Activated CD4-positive, alpha-beta T cell treated with anti-CD3 and anti-CD28 coated beads for 36 hours (primary cell): Measurements from ENCODE around the gene PSME3IP1. TPM values are rescaled to one million over a fixed set of nuclear protein-coding genes. Genes with fewer than 3 reads are reported as not detected.

ENCODE experiments used
- ATAC-seq: fragments of 200-7000 bp; cut with Tn5 transposase; one replicate; pipeline ENCODE4 v1.10.0; 2021; ENCODE audit warnings: mild to moderate bottlenecking, moderate library complexity
- CTCF ChIA-PET: fragments of 350-600 bp; sonication (Branson Sonifier 250); formaldehyde crosslinking; loops from one replicate; lab custom pipeline; 2021; ENCODE audit warnings: antibody characterized with exemption; lab: Charles Lee
- POLR2A ChIA-PET: fragments of 350-600 bp; sonication (Branson Sonifier 250); formaldehyde crosslinking; loops from one replicate; lab custom pipeline; 2021; ENCODE audit warnings: antibody characterized with exemption, inconsistent platforms; lab: Charles Lee
- DNase-seq: peaks from one replicate; pipeline ENCODE4 v3.0.0-alpha.2; 2020
- H3K27ac Mint-ChIP-seq: one replicate; pipeline ENCODE4 v1.8.0; 2021; ENCODE audit warnings: mixed read lengths
- H3K27me3 Mint-ChIP-seq: one replicate; pipeline ENCODE4 v1.8.0; 2021; ENCODE audit warnings: mixed read lengths
- H3K36me3 Mint-ChIP-seq: one replicate; pipeline ENCODE4 v1.8.0; 2021; ENCODE audit warnings: low read depth, mixed read lengths
- H3K4me1 Mint-ChIP-seq: one replicate; pipeline ENCODE4 v1.8.0; 2021; ENCODE audit warnings: mixed read lengths
- H3K4me3 Mint-ChIP-seq: one replicate; pipeline ENCODE4 v1.8.0; 2021; ENCODE audit warnings: mild to moderate bottlenecking, moderate library complexity, mixed read lengths
- H3K9me3 Mint-ChIP-seq: one replicate; pipeline ENCODE4 v1.8.0; 2021; ENCODE audit warnings: low read depth, mixed read lengths
- intact Hi-C, 2 experiments: fragments of 100-400 bp; cut with DNase I in 1 of 2; cut with micrococcal nuclease in 1 of 2; formaldehyde crosslinking; loops; one replicate each; pipeline versions ENCODE4 v1.14.2 to v1.15.1; 2022 to 2024; cut with DNase I, micrococcal nuclease
- total RNA-seq, 2 experiments: library from RNA; stranded (reverse); gene quantifications; one replicate each; pipeline ENCODE4 v1.2.3, GENCODE V29; 2021

PSME3IP1 gene
- total RNA-seq, 2 experiments from 2014 or later = 111 to 156 TPM

DNA sequence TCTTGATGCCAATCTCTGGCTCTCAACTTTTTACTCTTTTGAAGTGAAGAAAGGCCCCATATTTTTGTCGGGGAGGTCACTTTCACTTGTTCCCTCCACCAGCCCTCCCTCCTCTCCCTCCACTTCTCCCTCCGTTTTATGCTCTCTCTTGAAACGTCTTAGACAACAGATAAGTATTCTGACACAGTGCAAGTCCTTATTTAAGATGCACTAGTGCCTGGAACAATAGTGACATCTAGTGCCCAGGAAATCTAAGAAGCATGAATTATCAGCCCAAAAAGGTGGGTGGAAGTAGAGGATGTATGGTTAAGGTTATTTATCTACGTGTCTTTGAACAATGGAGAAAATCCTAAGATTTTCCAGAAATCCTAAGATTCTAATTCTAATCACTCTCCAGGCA is 17.9 kb downstream of the PSME3IP1 start:
- CTCF ChIA-PET = interaction anchor here (0.7 to 1.5 kb wide), 10 partner anchors 10 to 217 kb away, joined by 3 to 8 read pairs (median 3); no protein-coding TSS in a partner anchor
- H3K27me3 Mint-ChIP-seq = no peaks in the 10 kb centered on the region
- ATAC-seq = peak; percentile 88
- POLR2A ChIA-PET = no interaction called here
- no peaks in the 10 kb centered on the region for H3K9me3 Mint-ChIP-seq
- H3K4me3 Mint-ChIP-seq = no peak overlapping the region
- no peak for DNase-seq
- H3K27ac Mint-ChIP-seq = no peak overlapping the region
- peaks cover 51% of the 10 kb centered on the region for H3K36me3 Mint-ChIP-seq
- intact Hi-C loops = loop anchor here (1.0 to 10.0 kb wide), 5 partner anchors 76 to 303 kb away; partner anchors contain the start of genes CPNE2 (in 1 of the 2) and SLC12A3 (in 1 of the 2)
- H3K4me1 Mint-ChIP-seq = no peaks in the 10 kb centered on the region

DNA sequence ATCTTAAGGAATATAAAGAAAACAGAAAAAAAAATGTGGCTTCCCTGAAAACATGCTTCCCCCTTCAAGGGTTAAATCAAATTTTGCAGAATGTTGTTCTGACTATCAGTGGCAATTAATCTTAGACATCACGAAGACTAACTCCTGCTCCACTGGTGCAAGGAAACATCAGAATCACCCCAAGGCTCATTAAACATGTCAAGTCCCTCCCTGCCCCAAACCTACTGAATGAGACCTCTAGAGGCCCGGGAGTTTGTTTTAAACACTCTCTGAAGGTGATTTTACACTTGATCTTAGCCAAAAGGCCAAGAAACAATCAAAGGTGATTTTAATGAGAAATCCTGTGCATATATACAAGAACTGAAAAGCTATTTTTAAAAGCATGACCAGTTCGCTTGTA is 18.3 kb downstream of the PSME3IP1 start:
- H3K27ac Mint-ChIP-seq = no peak overlapping the region
- H3K27me3 Mint-ChIP-seq = no peaks in the 10 kb centered on the region
- intact Hi-C loops = loop anchor here in 1 of 2 experiments (10.0 kb wide), 1 partner anchor 303 kb away; the partner anchor contains the start of gene SLC12A3
- H3K4me3 Mint-ChIP-seq = no peak overlapping the region
- DNase-seq = no peak
- ChIA-PET POLR2A (no interaction called here), CTCF (interaction anchor here (0.7 to 1.5 kb wide), 10 partner anchors 11 to 216 kb away, joined by 3 to 8 read pairs (median 3); no protein-coding TSS in a partner anchor)
- no peaks in the 10 kb centered on the region for H3K4me1 Mint-ChIP-seq
- peaks cover 47% of the 10 kb centered on the region for H3K36me3 Mint-ChIP-seq
- ATAC-seq = no peak
- H3K9me3 Mint-ChIP-seq = no peaks in the 10 kb centered on the region

DNA sequence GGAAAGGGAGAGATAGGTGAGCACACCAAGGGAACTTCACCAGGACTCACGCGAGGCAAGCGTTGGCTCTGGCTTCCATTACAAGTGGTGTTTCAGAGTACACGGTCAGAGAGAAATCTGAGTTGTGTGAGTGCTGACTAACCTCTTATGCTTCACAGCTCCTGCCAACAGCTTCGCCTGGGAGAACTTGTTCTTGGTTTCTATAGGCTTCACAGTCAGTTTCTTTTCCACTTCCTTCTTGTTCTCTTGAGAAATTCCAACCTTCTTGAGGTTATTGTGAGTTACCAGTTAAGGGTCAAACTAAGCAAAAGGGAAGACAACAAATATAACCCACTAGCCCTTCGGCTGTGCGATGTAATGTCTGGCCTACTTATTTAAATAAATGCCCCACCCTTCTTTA is 18.9 kb downstream of the PSME3IP1 start:
- no peak for DNase-seq
- Mint-ChIP-seq H3K27me3 (no peaks in the 10 kb centered on the region), H3K27ac (no peak overlapping the region), H3K4me3 (no peak overlapping the region), H3K9me3 (no peaks in the 10 kb centered on the region), H3K4me1 (no peaks in the 10 kb centered on the region), H3K36me3 (peaks cover 44% of the 10 kb centered on the region)
- ChIA-PET POLR2A (interaction anchor here (0.5 to 0.6 kb wide), 2 partner anchors 59 to 377 kb away, joined by 3 read pairs; no protein-coding TSS in a partner anchor), CTCF (interaction anchor here (1.1 to 1.5 kb wide), 3 partner anchors 39 to 83 kb away, joined by 3 to 8 read pairs (median 5); no protein-coding TSS in a partner anchor)
- ATAC-seq = no peak
- intact Hi-C loops = loop anchor here in 1 of 2 experiments (10.0 kb wide), 1 partner anchor 302 kb away; the partner anchor contains the start of gene SLC12A3

DNA sequence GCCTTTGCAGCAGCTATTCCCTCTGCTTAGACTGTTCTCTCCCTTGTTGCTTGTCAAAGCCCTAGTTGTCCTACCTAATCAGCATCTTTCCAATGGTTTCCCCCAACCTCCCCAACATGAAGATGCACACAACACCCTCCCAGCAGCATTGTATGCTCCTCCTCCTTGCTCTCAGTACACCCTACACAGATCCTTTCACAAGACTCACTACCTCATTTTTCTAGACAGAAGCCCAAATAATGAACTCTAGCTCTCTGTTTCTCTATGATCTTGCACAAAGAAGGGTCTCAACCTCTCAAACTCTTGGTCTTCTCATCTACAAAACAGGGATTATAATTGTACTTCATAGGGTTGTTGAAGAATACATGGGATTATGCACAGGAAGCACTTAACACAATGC is 19.4 kb downstream of the PSME3IP1 start:
- no peak for ATAC-seq
- no peak overlapping the region for H3K4me3 Mint-ChIP-seq
- no peaks in the 10 kb centered on the region for H3K9me3 Mint-ChIP-seq
- H3K27me3 Mint-ChIP-seq = no peaks in the 10 kb centered on the region
- intact Hi-C loops = loop anchor here in 1 of 2 experiments (10.0 kb wide), 1 partner anchor 302 kb away; the partner anchor contains the start of gene SLC12A3
- no peaks in the 10 kb centered on the region for H3K4me1 Mint-ChIP-seq
- DNase-seq = no peak
- H3K36me3 Mint-ChIP-seq = peaks cover 41% of the 10 kb centered on the region
- ChIA-PET POLR2A (interaction anchor here (0.5 to 0.6 kb wide), 3 partner anchors 16 to 378 kb away, joined by 3 read pairs; no protein-coding TSS in a partner anchor), CTCF (interaction anchor here (1.3 to 1.5 kb wide), 2 partner anchors 38 to 79 kb away, joined by 3 to 5 read pairs; no protein-coding TSS in a partner anchor)
- no peak overlapping the region for H3K27ac Mint-ChIP-seq

DNA sequence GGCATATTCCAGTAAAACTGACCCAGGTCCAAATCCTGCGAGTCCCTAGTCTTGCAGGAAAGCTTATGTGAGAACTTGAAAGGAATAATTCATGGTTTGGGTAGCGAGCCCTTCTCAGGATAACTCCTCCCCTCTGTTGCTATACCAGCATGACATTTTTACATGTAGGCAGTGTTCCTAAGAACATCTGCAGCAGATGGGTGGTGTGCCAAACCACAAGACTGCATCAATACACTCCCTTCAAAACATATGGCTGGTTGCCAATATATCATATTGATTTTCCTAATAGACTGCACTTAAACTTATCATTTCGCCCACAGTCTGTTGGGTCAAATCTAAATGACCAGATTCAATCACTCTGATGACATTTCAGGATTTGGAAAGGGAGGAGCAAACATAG is 19.9 kb downstream of the PSME3IP1 start:
- Mint-ChIP-seq H3K9me3 (no peaks in the 10 kb centered on the region), H3K4me3 (no peak overlapping the region), H3K27ac (no peak overlapping the region), H3K27me3 (no peaks in the 10 kb centered on the region), H3K4me1 (no peaks in the 10 kb centered on the region), H3K36me3 (peaks cover 40% of the 10 kb centered on the region)
- intact Hi-C loops = loop anchor here in 1 of 2 experiments (10.0 kb wide), 1 partner anchor 301 kb away; the partner anchor contains the start of gene SLC12A3
- POLR2A ChIA-PET = interaction anchor here (0.6 kb wide), 1 partner anchor 15 kb away, joined by 3 read pairs; no protein-coding TSS in a partner anchor
- no peak for DNase-seq
- CTCF ChIA-PET = interaction anchor here (1.3 kb wide), 1 partner anchor 78 kb away, joined by 3 read pairs; no protein-coding TSS in a partner anchor
- no peak for ATAC-seq

DNA sequence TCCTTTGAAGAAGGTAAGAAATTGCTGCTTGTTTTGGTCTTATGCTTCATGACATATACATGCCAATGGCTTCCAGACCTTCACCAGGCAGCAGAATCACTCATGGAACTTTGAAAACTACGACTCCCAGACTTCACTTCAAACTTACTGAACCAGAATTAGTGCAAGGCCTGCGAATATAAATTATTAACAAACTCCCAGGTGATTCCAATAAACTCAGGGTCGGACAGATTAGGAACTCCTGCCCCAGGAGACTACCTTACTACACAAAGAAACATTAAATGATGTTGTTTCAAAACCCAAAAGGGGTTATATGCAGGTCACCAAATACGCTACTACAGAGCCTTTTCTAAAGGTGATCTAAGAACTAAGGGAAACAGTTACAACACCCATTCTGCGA is 20.4 kb downstream of the PSME3IP1 start:
- DNase-seq (no peak), ATAC-seq (no peak)
- Mint-ChIP-seq H3K27me3 (no peaks in the 10 kb centered on the region), H3K4me1 (no peaks in the 10 kb centered on the region), H3K9me3 (no peaks in the 10 kb centered on the region), H3K4me3 (no peak overlapping the region), H3K36me3 (peaks cover 39% of the 10 kb centered on the region), H3K27ac (no peak overlapping the region)
- POLR2A ChIA-PET = interaction anchor here (0.6 kb wide), 1 partner anchor 15 kb away, joined by 3 read pairs; no protein-coding TSS in a partner anchor
- intact Hi-C loops = loop anchor here in 1 of 2 experiments (10.0 kb wide), 1 partner anchor 301 kb away; the partner anchor contains the start of gene SLC12A3
- CTCF ChIA-PET = interaction anchor here (0.7 to 2.2 kb wide), 3 partner anchors 29 to 81 kb away, joined by 3 to 9 read pairs (median 3); no protein-coding TSS in a partner anchor

DNA sequence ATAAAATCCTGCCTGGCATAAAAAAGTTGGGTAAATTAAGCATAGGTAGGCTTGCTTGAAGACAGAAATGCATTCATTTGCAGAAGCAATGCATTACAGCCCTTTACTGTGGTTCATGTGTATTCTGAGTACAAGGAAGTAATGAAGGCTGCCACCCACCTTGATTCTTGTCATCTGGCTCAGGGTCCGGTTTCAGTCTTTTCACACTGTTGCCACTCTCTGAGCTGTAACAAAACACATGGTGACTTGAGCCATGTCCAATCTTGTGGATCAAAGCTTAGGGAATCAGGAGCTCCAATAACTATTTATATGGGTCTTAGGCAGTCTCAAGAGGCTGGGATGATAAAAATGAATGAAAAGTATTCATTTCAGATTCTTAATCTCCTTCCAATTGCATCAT is 22.0 kb downstream of the PSME3IP1 start:
- Mint-ChIP-seq H3K36me3 (peaks cover 48% of the 10 kb centered on the region), H3K4me3 (no peak overlapping the region), H3K27me3 (no peaks in the 10 kb centered on the region), H3K9me3 (no peaks in the 10 kb centered on the region), H3K27ac (no peak overlapping the region), H3K4me1 (peaks cover 2% of the 10 kb centered on the region)
- CTCF ChIA-PET = interaction anchor here (0.5 to 2.2 kb wide), 2 partner anchors 80 to 773 kb away, joined by 3 to 9 read pairs; no protein-coding TSS in a partner anchor
- no peak for ATAC-seq
- intact Hi-C loops = loop anchor here in 1 of 2 experiments (10.0 kb wide), 1 partner anchor 299 kb away; the partner anchor contains the start of gene SLC12A3
- POLR2A ChIA-PET = no interaction called here
- no peak for DNase-seq

DNA sequence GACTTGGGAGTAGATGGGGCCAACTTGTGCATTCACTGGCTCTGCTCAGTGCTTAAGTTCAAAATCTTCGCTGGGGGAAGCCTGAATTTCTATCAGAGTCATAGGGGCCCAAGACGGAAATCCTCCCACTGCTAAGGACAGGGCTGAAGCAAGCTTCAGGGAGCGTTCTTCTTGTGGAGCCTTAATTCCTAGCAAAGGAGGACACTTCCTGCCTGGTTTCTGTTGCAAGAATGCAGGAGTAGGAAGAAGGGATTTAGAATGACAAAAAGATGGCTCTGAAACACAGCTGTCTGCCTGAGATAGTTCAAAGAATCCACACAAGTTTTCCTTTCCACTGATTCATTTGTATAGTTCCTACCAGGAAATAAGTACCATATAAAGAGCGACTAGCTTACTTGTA is 26.4 kb downstream of the PSME3IP1 start:
- ATAC-seq = no peak
- Mint-ChIP-seq H3K27ac (no peak overlapping the region), H3K27me3 (no peaks in the 10 kb centered on the region), H3K9me3 (no peaks in the 10 kb centered on the region), H3K4me1 (peaks cover 13% of the 10 kb centered on the region), H3K4me3 (no peak overlapping the region), H3K36me3 (peaks cover 48% of the 10 kb centered on the region)
- ChIA-PET CTCF (interaction anchor here (1.1 kb wide), 1 partner anchor 75 kb away, joined by 3 read pairs; no protein-coding TSS in a partner anchor), POLR2A (no interaction called here)
- no peak for DNase-seq
- intact Hi-C loops = no loop called here

DNA sequence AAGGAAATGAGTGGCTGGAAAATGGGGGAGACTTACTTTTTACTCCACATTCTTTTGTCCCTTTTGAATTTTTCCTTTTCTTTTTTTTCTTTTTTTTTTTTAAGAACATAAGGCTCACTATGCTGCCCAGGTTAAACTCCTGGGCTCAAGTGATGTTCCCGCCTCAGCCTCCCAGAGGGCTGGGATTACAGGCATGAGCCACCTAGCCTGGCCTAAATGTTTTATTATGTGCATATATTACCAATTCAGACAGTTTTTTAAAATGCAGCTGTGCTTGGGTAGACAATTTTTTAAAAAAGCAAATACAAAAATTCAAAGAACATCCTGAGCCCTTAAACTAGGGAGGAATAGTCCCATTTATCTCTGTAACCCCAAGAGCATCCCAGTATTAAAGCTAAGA is 28.3 kb downstream of the PSME3IP1 start:
- no peak for ATAC-seq
- ChIA-PET CTCF (interaction anchor here (0.6 kb wide), 1 partner anchor 267 kb away, joined by 3 read pairs; no protein-coding TSS in a partner anchor), POLR2A (no interaction called here)
- peaks cover 54% of the 10 kb centered on the region for H3K36me3 Mint-ChIP-seq
- no peak overlapping the region for H3K27ac Mint-ChIP-seq
- DNase-seq = no peak
- H3K9me3 Mint-ChIP-seq = no peaks in the 10 kb centered on the region
- peaks cover 16% of the 10 kb centered on the region for H3K4me1 Mint-ChIP-seq
- no peak overlapping the region for H3K4me3 Mint-ChIP-seq
- intact Hi-C loops = no loop called here
- H3K27me3 Mint-ChIP-seq = no peaks in the 10 kb centered on the region

DNA sequence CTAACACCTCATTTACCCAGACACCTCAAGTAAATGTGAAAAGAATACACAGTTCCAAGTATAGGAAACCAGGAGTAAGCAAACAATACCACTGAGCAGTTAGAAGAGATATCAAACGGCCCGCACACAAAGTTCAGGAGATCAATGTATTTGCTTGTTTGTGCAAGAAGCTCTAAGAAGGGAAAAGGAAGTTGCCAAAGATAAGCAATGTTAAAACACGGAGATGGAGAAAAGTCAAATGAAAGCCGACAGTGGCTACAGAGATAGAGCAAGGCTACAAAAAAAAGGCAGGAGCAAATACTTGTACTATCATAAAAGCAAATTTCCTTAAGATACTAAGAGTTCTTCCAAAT is 29.5 kb downstream of the PSME3IP1 start:
- ChIA-PET CTCF (interaction anchor here (1.0 to 1.2 kb wide), 2 partner anchors 19 to 64 kb away, joined by 3 to 5 read pairs; partner anchors contain the start of gene CPNE2), POLR2A (no interaction called here)
- no peak for DNase-seq
- Mint-ChIP-seq H3K9me3 (no peaks in the 10 kb centered on the region), H3K4me3 (no peak overlapping the region), H3K4me1 (peaks cover 23% of the 10 kb centered on the region), H3K27ac (no peak overlapping the region), H3K27me3 (no peaks in the 10 kb centered on the region), H3K36me3 (peaks cover 61% of the 10 kb centered on the region)
- no peak for ATAC-seq
- intact Hi-C loops = no loop called here

DNA sequence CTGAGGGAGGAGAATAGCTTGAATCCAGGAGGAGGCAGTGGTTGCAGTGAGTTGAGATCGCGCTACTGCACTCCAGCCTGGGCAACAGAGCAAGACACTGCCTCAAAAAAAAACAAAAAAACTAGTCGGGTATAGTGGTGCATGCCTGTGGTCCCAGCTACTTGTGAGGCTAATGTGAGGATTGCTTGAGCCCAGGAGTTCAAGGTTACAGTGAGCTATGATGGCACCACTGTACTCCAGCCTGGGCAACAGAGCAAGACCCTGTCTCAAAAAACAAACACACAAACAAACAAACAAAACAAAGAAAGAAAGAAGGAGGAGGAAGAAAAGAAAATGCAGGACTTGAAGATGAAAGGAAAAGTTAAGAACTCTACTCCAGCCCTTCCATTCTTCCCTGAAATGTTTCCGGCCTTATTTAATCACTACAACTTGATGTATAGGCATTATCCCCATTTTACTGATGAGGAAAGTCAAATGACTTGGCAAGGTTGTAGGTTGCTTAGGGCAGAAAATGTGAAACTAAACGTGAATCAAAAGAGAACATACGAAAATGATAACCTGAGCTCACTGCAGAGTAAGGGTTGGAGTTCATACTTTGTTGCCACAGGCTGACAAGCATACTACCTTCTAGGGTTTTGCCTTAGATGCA is 30.0 kb downstream of the PSME3IP1 start:
- H3K4me1 Mint-ChIP-seq = peaks cover 23% of the 10 kb centered on the region
- H3K27ac Mint-ChIP-seq = no peak overlapping the region
- CTCF ChIA-PET = interaction anchor here (0.7 to 1.2 kb wide), 3 partner anchors 12 to 63 kb away, joined by 3 to 5 read pairs (median 3); partner anchors contain the start of gene CPNE2
- H3K9me3 Mint-ChIP-seq = no peaks in the 10 kb centered on the region
- peak; percentile 39 for ATAC-seq
- H3K4me3 Mint-ChIP-seq = no peak overlapping the region
- intact Hi-C loops = no loop called here
- no peak for DNase-seq
- peaks cover 56% of the 10 kb centered on the region for H3K36me3 Mint-ChIP-seq
- H3K27me3 Mint-ChIP-seq = no peaks in the 10 kb centered on the region
- POLR2A ChIA-PET = no interaction called here
